ENCODE results near the gene MRPS15.

Gene MRPS15

GRCh38 chr1:36456391-36456928 is 7.7 kb downstream of the MRPS15 start:
- no peak for DNase-seq

- no peak for DNase-seq
Observed at GRCh38 chr1:36455386-36455785, 8.8 kb downstream of the MRPS15 start.

GRCh38 chr1:36453600-36454388 is 10.4 kb downstream of the MRPS15 start:
- no peak for DNase-seq

GRCh38 chr1:36453051-36453450 is 11.1 kb downstream of the MRPS15 start:
- DNase-seq, result no peak

- DNase-seq, result no peak
Observed at GRCh38 chr1:36450919-36451305, 13.3 kb downstream of the MRPS15 start.

GRCh38 chr1:36450270-36450918 is 13.8 kb downstream of the MRPS15 start, which contains the start of gene OSCP1:
OSCP1 (minus strand) TSS chr1:36450451; CDS start chr1:36450369, 82 bp downstream.
- peak; percentile 93 for DNase-seq

GRCh38 chr1:36448530-36449056 is 15.6 kb downstream of the MRPS15 start:
- no peak for DNase-seq

- no peak for DNase-seq
Observed at GRCh38 chr1:36447450-36447849, 16.7 kb downstream of the MRPS15 start.

- no peak for DNase-seq
Observed at GRCh38 chr1:36446746-36447145, 17.4 kb downstream of the MRPS15 start.

- DNase-seq, result no peak
Observed at GRCh38 chr1:36446271-36446670, 17.9 kb downstream of the MRPS15 start.

GRCh38 chr1:36443297-36443696 is 20.9 kb downstream of the MRPS15 start:
- DNase-seq, result no peak

GRCh38 chr1:36442337-36442736 is 21.8 kb downstream of the MRPS15 start:
- no peak for DNase-seq

GRCh38 chr1:36440646-36441045 is 23.5 kb downstream of the MRPS15 start:
- no peak for DNase-seq

GRCh38 chr1:36440044-36440443 is 24.1 kb downstream of the MRPS15 start:
- no peak for DNase-seq

- no peak for DNase-seq
Observed at GRCh38 chr1:36438715-36439114, 25.5 kb downstream of the MRPS15 start.

GRCh38 chr1:36436821-36437220 is 27.4 kb downstream of the MRPS15 start:
- no peak for DNase-seq

GRCh38 chr1:36433102-36433501 is 31.1 kb downstream of the MRPS15 start:
- DNase-seq, result no peak

GRCh38 chr1:36432616-36433015 is 31.6 kb downstream of the MRPS15 start:
- no peak for DNase-seq

GRCh38 chr1:36425791-36426190 is 38.4 kb downstream of the MRPS15 start:
- no peak for DNase-seq

- no peak for DNase-seq
Observed at GRCh38 chr1:36421649-36422048, 42.5 kb downstream of the MRPS15 start.

- peak; percentile 99 for DNase-seq
Observed at GRCh38 chr1:36420836-36421317, 43.3 kb downstream of the MRPS15 start.

GRCh38 chr1:36420409-36420808 is 43.8 kb downstream of the MRPS15 start:
- DNase-seq, result no peak

GRCh38 chr1:36419569-36419968 is 44.6 kb downstream of the MRPS15 start:
- no peak for DNase-seq

- no peak for DNase-seq
Observed at GRCh38 chr1:36419140-36419539, 45.0 kb downstream of the MRPS15 start.

Data from activated CD8-positive, alpha-beta memory T cell treated with anti-CD3 and anti-CD28 coated beads for 24 hours (primary cell).